Stimulated activated CD8-positive, alpha-beta memory T cell treated with anti-CD3 and anti-CD28 coated beads, Interleukin-2, amount 100 ng/mL, for 48 hours (primary cell): ENCODE measurements around the gene RBBP4.

ENCODE experiments used
- DNase-seq, 2 donors: peaks; one replicate each; pipeline ENCODE4 v3.0.0-alpha.2; 2020; ENCODE audit warnings: low read depth in 2 of 2

The RBBP4 gene

GRCh38 chr1:32719681-32720275, 68.8 kb downstream of the RBBP4 start:
- no peak for DNase-seq

GRCh38 chr1:32724678-32725614, 73.9 kb downstream of the RBBP4 start:
- DNase-seq: no peak

GRCh38 chr1:32725615-32725982, 74.6 kb downstream of the RBBP4 start:
- DNase-seq: no peak

- no peak for DNase-seq
These were observed 76.9 kb downstream of the RBBP4 start for GRCh38 chr1:32727876-32728275.

- no peak for DNase-seq
These were observed 77.5 kb downstream of the RBBP4 start for GRCh38 chr1:32728413-32729077.

GRCh38 chr1:32729254-32730046, 78.4 kb downstream of the RBBP4 start:
- DNase-seq: no peak

- peak in 1 of 2 donors; percentile 15 for DNase-seq
These were observed 82.7 kb downstream of the RBBP4 start for GRCh38 chr1:32733582-32734321.
